GM18909 (cell line): ENCODE data around the gene SAA4.
A peak's percentile ranks its signal among the peaks of the same experiment; 100 is the strongest.
"Not testable (repeated sequence)": the region's sequence is repeated elsewhere in the genome, so short reads cannot be mapped to it uniquely, and the experiment has no call there.

Experiments
- ATAC-seq: cut with Tn5 transposase; IDR thresholded peaks from one replicate; pipeline ENCODE4 v1.9.1; 2021; ENCODE audit warnings: mild to moderate bottlenecking; ENCODE audit not compliant: unreplicated experiment, poor library complexity

The SAA4 gene, protein sequence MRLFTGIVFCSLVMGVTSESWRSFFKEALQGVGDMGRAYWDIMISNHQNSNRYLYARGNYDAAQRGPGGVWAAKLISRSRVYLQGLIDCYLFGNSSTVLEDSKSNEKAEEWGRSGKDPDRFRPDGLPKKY

DNA sequence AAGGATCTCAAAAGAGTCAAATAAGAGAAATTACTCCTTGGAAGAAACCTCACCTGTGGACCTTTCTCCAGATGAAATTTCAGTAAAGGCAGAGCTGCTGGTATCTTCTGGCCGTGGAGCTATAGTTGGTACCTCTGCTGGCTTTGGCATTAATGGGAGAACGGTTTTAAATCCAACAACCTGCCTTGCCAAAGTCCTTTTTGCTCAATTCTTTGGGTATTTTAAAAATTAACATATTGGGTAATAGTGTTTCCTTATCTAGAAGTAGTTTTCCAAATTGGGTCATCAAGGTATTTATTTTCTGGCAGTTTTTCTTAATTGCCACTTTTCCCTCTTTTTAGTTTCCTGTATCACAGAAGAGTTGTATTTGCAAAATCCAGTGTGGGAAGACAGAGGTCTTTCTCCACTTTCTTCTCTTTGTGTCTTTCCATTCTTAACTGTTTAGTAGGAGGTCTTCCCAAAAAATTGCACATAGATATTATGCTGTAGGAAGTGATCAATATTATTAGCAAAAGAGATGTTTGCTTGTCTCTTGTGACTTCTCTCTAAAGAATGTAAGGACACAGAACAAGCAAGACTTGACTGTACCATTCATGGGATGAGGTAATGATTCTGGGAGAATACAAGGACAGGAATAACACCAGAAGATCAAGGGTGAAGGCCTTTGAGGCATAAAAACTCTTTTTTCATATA lies at the start of gene SAA4:
Gene SAA4 (minus strand): TSS at position 139 of the 693 bp plus-strand sequence. CDS start 876 bp downstream, outside the sequence.
- ATAC-seq, result no peak

DNA sequence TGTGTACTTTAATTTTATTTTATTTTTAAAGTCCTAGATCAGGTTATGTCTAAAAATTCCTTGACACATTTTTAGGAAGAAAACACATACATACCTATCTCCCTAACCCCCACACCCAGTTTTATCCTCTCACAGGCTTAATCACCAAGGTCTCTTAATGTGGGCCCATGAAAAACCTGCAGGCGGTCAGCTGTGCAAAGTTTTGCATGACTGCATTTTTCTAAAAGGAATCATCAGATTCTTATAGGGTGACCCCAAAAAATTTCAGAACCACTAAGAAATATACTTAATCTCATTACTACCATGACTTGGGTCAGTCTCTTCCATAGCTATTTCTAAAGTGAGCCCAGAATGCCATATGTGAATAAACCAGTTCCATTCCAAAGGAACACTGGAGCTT lies 49.2 kb upstream of the SAA4 start:
- no peak for ATAC-seq

DNA sequence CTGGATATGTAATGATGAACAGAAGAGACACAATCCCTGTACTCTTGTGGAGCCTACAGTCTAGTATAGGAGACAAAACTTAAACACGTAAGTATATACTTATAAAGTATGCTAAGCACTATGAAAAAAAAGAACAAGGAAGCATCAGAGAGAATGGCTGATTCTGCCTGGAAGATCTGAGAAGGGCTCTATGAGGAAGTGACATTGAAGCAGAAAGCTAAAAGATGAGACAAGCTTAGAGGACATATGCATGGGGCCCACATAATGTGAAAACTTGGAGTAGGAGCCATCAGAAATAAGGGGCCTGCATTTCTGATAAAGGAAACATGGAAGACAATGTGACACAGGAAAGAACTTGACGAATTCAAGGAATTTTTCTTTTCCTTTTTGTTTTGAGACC lies 46.0 kb upstream of the SAA4 start:
- ATAC-seq, result no peak

DNA sequence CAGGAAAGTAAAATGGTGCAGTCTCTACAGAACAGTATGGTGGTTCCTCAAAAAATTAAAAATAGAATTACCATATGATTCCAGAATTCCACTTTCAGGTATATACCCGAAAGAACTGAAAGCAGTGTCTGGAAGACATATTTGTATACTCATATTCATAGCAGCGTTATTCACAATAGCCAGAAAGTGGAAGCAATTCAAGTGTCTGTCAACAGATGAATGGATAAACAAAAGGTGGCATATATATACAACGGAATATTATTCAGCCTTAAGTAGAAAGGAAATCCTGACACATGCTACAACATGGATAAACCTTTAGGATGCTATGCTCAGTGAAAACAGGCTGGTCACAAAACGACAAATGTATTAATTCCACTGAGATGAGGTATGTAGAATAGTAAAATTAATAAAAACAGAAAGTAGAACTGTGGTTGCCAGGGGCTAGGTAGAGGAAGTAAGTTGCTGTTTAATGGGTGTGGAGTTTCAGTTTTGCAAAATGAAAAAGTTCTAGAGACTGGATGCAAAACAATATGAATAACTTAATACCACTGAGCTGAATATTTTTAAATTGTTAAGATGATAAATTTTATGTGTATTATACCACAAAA lies 43.9 kb upstream of the SAA4 start:
- ATAC-seq, result peak; percentile 82

DNA sequence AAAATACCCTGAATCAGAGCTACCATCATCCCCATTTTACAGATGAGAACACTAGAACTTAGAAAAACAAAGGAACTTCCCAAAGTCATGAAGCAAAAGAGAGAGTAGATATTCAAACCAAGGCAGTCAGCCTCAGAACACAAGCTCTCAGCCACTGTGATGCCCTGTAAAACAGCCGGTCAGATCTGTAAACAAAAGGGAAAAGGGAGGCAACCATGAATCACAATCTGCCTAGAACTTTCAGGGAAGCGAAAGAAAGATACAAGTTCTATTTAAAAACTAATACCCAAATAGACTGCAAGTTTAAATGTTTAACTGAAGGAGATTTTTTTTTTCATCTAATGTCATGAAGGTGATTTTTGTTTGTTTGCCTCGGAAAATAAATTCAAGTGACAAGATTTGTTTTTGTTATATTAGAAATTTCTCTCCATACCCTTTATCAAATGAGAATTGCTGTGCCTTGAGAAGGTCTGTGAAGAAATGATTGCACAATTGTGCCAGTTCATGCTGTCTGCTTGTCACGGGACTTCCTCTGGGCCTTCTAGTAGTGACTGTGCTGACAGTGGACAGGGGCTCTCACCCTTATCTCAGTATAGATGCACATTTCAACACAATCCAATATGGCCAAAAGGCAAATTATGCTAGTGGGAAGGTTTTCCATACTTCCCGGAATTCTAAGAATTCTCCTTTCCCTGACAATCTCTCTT lies 41.1 kb upstream of the SAA4 start:
- ATAC-seq, result no peak

DNA sequence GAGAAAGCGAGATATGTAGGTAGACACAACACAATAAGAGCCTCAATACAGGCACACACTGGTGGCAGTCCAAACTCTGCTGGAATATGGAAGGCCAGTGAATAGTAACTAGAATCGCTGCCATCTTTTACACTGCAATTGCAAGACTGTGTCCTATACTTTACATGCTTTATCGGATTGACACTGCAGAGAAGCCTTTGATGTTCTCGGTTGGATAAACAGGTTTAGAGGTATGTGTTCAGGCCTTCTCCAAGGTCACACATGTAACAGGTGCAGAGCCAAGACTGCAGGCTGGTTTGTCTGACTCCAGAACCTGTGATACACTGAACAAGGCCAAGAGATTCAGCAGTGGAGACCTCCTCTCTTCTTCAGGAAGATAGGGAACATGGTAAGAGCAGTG lies 34.6 kb upstream of the SAA4 start:
- ATAC-seq, result no peak

DNA sequence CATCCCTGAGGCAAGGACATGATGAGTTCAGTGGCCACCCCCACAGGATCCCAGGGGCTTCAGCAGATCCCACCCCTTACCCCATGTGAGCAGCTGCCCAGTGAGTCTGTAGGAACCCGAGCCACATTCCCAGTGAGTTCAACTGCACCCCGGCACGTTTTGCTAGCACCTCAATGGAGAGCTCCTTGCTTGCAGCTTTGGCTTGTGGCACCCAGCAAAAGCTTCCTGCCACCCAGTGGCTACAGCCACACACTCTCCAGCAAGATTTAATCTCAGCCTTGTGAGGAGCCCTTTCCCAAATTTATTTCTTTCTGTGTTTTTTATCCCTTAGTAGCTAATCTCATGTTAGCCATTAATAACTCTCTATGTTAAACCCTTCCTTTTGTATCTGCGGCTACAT lies 33.5 kb upstream of the SAA4 start:
- ATAC-seq, result no peak

DNA sequence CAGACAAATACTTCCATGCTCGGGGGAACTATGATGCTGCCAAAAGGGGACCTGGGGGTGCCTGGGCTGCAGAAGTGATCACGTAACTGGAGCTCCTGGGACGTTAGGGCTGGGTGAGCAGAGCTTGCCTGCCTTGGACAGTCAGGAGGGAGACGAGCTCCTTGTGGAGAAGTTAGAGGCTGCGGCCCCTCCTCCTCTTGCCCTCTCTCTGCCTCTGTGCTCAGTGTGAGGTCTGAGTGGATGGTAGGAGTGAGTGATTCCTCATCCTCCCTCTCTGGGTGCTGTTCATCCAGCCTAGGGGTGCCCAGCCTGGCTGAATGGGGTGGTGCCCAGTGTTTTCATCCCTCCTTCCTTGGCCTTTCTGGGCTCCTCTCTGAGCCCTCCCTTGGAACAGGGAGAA lies 32.6 kb upstream of the SAA4 start:
- ATAC-seq, result not testable (repeated sequence)

DNA sequence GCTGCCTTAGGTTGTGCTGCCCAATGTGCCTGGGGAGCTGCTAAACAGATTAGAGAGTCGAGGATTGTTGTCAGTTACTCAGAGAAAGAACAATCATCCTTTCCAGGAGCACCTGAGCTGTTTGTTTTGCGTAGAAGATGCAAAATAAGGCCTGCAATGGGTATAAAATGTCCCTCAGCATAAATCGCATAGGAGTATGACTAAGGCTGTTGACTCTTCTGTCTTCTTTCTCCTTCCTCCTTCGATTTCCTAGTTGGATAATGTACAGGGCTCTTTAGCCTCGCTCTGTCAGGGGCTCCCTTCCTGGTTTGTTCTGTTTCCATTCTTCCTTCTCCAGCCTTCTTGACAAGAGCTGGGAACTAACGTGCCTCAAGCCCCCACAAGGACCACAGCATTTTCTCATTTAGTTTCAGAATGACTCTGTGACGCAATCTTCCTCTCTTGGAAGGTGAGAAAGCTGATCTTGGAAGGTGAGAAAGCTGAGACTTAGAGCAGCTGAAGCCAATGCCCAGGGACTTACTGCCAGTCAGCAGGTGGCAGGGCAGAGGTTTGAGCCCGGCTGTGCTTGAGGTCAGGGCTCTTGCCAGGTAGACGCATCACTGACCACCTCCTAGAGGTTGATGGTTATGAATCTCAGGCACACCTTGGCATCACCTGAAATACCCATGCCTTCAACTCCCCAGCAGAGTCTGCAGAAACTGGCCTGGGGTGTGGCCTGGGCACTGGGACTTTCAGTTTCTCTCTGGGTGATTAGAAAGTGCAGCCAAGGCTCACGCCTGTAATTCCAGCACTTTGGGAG lies 30.9 kb upstream of the SAA4 start:
- ATAC-seq, result peak; percentile 72

DNA sequence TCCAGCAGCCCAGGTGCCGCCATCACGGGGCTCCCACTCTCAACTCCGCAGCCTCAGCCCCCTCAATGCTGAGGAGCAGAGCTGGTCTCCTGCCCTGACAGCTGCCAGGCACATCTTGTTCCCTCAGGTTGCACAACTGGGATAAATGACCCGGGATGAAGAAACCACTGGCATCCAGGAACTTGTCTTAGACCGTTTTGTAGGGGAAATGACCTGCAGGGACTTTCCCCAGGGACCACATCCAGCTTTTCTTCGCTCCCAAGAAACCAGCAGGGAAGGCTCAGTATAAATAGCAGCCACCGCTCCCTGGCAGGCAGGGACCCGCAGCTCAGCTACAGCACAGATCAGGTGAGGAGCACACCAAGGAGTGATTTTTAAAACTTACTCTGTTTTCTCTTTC lies 29.3 kb upstream of the SAA4 start, which contains the start of gene SAA1:
Gene SAA1 (plus strand): TSS at position 316 of the 400 bp plus-strand sequence. CDS start 624 bp downstream, outside the sequence.
- ATAC-seq, result no peak

DNA sequence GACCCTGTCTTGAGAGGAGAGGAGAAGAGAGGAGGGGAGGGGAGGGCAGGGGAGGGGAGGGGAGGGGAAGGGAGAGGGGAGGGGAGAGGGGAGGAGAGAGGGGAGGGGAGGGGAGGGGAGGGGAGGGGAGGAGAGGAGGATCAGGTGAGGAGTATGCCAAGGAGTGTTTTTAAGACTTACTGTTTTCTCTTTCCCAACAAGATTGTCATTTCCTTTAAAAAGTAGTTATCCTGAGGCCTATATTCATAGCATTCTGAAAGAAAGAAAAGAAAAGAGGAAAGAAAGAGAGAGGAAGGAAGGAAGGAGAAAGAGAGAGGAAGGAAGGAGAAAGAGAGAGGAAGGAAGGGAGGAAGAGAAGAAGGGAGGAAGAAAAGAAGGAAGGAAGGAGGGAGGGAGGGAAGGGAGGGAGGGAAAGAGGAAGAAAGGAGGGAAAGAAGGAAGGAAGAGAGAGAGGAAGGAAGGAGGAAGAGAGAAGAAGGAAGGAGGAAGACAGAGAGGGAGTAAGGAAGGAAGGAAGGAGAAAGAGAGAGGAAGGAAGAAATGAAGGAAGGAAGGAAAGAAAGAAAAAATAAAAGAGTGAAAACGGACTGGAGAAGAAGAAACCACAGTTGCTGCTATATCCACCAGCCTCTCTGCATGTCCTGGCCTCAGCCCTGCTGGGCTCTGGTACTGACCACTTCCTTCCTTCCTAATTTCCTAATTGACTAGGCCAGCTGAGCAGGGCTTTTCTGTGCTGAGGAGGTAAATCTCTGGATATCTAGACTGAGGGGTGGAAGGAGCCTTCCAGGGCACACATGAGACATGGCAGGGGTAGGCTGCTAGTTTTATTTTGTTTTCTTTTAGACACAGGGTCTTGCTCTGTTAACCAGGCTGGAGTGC lies 28.3 kb upstream of the SAA4 start:
- ATAC-seq, result no peak

DNA sequence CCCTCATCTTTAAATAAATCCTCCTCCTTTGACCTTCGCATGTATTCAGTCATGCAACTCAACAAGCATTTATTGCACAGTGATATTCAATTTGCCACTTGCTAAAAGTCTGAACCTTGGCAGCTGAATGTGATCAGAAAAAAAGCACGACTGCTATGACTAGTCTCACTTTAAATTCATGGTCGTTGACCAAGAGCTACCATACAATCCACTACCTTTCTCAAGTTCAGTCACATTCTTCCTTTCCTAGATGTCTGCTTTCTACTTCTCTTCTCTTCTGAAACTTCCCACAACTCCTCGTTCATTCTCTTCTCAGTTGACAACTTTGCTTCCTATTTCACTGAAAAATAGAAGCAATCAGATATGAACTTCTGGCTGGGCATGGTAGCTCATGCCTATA lies 27.4 kb upstream of the SAA4 start:
- peak; percentile 39 for ATAC-seq

DNA sequence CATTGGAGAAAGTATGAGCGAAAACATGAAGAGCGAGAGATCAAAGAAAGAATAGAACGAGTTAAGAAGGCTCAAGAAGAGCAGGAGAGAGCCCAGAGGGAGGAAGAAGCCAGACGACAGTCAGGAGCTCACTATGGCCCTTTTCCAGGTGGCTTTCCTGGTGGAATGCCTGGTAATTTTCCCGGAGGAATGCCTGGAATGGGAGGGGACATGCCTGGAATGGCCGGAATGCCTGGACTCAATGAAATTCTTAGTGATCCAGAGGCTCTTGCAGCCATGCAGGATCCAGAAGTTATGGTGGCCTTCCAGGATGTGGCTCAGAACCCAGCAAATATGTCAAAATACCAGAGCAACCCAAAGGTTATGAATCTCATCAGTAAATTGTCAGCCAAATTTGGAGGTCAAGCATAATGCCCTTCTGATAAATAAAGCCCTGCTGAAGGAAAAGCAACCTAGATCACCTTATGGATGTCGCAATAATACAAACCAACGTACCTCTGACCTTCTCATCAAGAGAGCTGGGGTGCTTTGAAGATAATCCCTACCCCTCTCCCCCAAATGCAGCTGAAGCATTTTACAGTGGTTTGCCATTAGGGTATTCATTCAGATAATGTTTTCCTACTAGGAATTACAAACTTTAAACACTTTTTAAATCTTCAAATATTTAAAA lies 26.2 kb upstream of the SAA4 start:
- not testable (repeated sequence) for ATAC-seq

DNA sequence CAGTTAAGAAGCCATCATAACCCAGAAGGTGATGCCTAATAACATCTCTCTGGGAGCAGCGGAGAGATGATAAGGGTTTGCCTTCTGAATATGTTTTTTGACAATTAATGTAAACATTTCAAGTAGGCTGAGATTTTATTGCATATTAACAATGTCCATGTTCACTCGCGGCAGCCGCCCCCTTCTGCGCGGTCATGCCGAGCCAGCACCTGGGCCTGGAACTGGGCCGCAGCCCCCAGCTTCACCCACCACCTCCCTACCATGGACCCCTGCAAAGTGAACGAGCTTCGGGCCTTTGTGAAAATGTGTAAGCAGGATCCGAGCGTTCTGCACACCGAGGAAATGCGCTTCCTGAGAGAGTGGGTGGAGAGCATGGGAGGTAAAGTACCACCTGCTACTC lies 25.1 kb upstream of the SAA4 start:
- no peak for ATAC-seq

DNA sequence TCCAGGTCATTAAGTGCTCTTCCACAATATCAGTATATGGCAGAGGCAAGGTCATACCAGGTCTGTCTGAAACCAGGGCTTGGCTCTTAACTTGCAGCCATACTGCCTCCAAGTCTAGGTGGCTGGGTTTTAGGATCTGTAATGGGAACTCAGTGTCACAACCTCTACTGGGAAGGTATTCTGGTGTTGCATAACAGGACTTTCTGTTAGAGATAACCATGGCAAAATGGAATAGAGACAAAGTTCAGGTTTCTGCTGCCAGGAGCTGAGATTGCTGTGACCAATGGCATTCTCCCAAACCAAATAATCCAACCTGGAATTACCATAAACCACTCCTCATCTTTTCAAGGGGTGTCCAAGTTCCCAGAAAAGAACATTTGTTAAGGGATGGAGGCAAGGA lies 22.7 kb upstream of the SAA4 start:
- ATAC-seq, result no peak

DNA sequence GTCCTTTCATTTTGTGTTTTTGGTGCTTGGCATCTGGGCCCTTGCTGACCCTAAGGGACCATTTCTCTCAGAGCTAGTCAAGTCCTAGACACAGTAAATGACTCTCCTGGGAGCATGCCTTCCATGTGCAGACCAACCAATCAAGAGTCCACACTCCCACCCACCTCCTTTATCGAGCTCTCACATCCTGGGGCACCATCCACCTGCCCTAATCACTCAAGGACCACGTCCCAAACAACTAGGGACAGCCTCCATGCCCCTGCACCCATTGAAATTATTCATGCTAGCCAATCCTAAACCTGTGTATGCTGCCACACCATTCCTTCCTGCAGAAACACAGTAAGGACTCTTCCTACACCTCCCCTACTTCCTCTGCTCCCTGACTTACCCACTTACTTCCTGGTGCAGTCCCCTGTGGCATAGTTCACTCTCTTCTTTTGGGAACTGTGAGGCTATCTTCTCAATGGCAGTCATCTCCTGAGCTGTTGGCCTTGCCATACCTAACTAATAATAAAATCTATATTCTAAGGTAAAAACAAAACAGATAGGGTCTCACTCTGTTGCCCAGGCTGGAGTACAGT lies 18.3 kb upstream of the SAA4 start:
- no peak for ATAC-seq

DNA sequence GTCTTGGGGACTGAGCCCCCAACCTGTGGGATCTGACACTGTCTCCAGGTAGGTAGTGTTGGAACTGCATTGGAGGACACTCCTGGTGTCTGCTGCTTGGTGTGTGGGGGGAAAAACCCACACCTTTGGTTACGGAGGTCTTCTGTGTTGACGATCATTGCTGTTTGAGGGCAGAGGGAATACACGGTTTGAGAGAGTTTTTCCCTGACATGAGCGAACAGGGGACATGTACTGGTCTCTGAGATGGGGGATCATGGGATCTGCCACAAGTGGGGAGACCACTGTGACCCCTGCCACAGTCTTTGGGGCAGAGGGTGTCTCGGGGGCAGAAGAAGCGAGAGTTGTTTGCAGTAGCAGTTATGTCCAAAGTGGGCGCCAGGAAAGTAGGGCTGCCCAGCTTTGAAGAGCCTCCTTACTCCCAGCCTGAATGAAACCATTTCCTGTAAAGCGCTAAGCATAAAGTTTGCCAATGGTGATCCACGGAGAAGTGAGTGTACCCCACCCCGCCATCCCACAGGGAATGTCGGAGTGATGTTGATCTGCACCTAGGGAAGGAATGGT lies 17.3 kb upstream of the SAA4 start:
- no peak for ATAC-seq

DNA sequence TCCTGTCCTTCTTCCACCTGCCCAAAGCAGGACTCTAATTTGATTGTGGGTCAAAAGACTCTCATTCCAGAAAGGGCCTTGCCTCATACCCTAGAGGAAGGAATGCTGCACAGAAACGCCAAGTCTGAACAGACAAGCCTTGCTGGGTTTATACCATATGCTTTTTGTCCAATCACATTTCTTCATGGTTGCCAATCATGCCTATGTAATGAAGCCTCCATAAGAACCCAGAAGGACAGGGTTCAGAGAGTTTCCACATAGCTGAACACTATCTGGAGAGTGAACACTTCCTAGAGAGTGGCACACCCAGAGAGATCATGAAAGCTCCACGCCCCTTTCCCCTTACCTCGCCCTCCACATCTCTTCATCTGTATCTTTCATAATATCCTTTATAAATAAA lies 16.6 kb upstream of the SAA4 start:
- no peak for ATAC-seq
